Activated naive CD8-positive, alpha-beta T cell treated with anti-CD3 and anti-CD28 coated beads, Interleukin-2, amount 10 ng/mL, durations not matched to agents 7 days and 5 days (primary cell): Measurements from ENCODE around the gene FKBP8. TPM values are rescaled to one million over a fixed set of nuclear protein-coding genes. Genes with fewer than 3 reads are reported as not detected.

Experiments used
- ATAC-seq: fragments of 150-1000 bp; cut with Tn5 transposase; one replicate; pipeline ENCODE4 v1.10.0; 2021; ENCODE audit warnings: low read depth, moderate library complexity
- POLR2A ChIA-PET: fragments of 350-600 bp; sonication (Branson Sonifier 250); formaldehyde crosslinking; loops from one replicate; lab custom pipeline; 2021; ENCODE audit warnings: antibody characterized with exemption; lab: Charles Lee
- DNase-seq: peaks from one replicate; pipeline ENCODE4 v3.0.0; 2021
- H3K27ac Mint-ChIP-seq: one replicate; pipeline ENCODE4 v1.8.0; 2022; ENCODE audit warnings: mild to moderate bottlenecking, mixed read lengths
- H3K27me3 Mint-ChIP-seq: one replicate; pipeline ENCODE4 v1.8.0; 2022; ENCODE audit warnings: mild to moderate bottlenecking, moderate library complexity, mixed read lengths
- H3K36me3 Mint-ChIP-seq: one replicate; pipeline ENCODE4 v1.8.0; 2021; ENCODE audit warnings: mild to moderate bottlenecking, mixed read lengths
- H3K4me1 Mint-ChIP-seq: one replicate; pipeline ENCODE4 v1.8.0; 2021; ENCODE audit warnings: mixed read lengths
- H3K4me3 Mint-ChIP-seq: one replicate; pipeline ENCODE4 v1.8.0; 2022; ENCODE audit warnings: mild to moderate bottlenecking, moderate library complexity, mixed read lengths
- H3K9me3 Mint-ChIP-seq: one replicate; pipeline ENCODE4 v1.8.0; 2021; ENCODE audit warnings: mixed read lengths
- total RNA-seq, 2 experiments: library from RNA; stranded (reverse); gene quantifications; one replicate each; pipeline ENCODE4 v1.2.3, GENCODE V29; 2021

Gene FKBP8
- total RNA-seq, 2 experiments from 2014 or later, result 261 to 275 TPM

DNA sequence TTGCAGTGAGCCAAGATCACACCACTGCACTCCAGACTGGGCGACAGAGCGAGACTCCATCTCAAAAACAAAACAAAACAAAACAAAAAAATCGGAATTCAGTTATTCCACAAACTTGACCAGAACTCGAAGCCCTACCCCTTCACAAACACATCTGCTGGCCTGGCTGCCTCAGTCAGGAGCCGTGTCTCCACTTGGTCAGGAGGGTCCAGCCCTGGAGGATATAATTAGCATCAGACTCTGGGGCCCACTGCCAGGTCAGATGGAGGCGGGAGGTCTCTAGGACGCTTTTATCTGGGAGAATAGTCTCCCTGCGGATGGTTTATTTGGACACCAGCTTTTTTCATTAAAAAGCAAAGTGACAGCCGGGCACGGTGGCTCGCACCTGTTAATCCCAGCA lies 29.5 kb downstream of the FKBP8 start:
- Mint-ChIP-seq H3K27ac (no peak overlapping the region), H3K4me1 (peaks cover 1% of the 10 kb centered on the region), H3K9me3 (no peaks in the 10 kb centered on the region), H3K27me3 (no peaks in the 10 kb centered on the region), H3K36me3 (no peaks in the 10 kb centered on the region), H3K4me3 (no peak overlapping the region)
- POLR2A ChIA-PET, result interaction anchor here (0.7 kb wide), 1 partner anchor 10 kb away, joined by 4 read pairs; no protein-coding TSS in a partner anchor
- DNase-seq (no peak), ATAC-seq (no peak)

DNA sequence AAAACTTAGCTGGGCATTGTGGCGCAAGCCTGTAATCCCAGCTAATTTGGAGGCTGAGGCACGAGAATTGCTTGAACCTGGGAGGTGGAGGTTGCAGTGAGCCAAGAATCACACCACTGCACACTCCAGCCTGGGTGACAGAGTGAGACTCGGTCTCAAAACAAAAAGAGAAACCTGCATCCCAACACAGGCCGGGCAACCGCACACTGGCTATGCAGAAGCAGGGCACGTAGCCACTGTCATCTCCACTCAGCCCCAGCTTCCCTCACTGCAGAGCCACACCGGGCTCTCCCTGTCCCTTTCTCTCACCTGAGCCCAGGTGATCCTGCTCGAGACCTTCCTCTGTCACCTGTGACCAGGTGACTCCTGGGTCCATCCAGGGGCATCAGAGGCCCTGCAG lies 33.2 kb downstream of the FKBP8 start:
- Mint-ChIP-seq H3K9me3 (no peaks in the 10 kb centered on the region), H3K27me3 (no peaks in the 10 kb centered on the region), H3K4me3 (no peak overlapping the region), H3K27ac (no peak overlapping the region), H3K36me3 (no peaks in the 10 kb centered on the region), H3K4me1 (peaks cover 30% of the 10 kb centered on the region)
- POLR2A ChIA-PET, result interaction anchor here (1.2 kb wide), 1 partner anchor 47 kb away, joined by 3 read pairs; the partner anchor contains the start of gene KXD1
- no peak for ATAC-seq
- DNase-seq, result no peak

DNA sequence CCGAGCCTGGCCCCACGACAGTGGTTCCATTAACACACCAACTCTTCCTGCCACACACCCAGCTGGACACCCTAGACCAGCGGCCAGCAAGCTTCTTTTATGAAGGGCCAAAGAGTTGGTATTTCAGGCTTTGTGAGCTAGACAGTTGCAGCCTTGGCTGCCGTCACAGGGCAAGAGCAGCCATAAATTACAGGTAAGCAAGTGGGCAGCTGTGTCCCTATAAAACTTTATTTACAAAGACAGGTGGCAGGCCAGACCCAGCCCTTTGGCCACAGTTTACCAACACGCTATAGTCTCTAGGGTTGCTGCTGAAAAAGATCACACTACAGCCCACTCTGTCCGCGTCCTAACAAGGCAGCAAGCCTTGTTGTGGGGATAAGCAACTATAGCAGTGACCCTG lies 34.8 kb downstream of the FKBP8 start:
- Mint-ChIP-seq H3K4me3 (no peak overlapping the region), H3K27ac (no peak overlapping the region), H3K9me3 (no peaks in the 10 kb centered on the region), H3K36me3 (no peaks in the 10 kb centered on the region), H3K4me1 (peaks cover 39% of the 10 kb centered on the region), H3K27me3 (no peaks in the 10 kb centered on the region)
- DNase-seq (no peak), ATAC-seq (no peak)
- POLR2A ChIA-PET, result interaction anchor here (0.6 to 3.4 kb wide), 2 partner anchors 12 to 48 kb away, joined by 9 to 25 read pairs; no protein-coding TSS in a partner anchor

DNA sequence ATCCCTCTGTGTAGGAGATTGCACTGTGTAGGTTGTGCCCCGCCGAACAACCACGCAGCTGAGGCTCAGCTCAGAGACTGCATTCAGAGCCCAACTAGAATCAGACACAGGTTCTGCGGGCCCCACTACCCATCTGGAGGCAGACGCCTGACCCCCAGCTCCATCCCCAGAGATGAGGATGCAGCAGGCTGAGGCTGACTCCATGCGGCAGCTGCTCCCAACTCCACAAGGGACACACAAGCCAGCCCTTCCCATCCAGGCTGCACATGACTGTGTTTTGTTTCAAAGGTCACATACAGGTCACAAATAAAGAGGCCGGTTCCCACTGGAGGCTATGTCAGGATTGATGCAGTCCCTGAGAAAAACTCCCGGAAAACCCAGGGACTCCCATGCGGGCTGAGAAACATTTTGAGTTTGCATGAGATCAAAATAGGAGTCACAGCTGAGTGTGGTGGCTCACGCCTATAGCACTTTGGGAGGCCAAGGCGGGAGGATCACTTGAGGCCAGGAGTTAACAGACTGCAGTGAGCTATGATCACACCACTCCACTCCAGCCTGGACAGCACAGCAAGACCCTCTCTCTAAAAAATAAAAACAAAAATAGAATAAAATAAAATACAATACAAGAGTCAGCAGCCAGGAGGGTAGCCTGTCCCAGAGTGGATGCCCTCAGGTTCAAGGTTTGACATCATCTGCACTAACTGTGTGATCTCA lies 35.5 kb downstream of the FKBP8 start:
- peak overlapping the region; percentile 82 for H3K27ac Mint-ChIP-seq
- H3K4me1 Mint-ChIP-seq, result peaks cover 45% of the 10 kb centered on the region
- H3K9me3 Mint-ChIP-seq, result no peaks in the 10 kb centered on the region
- H3K4me3 Mint-ChIP-seq, result peak overlapping the region; percentile 43
- POLR2A ChIA-PET, result interaction anchor here (0.6 to 3.4 kb wide), 6 partner anchors 11 to 81 kb away, joined by 5 to 25 read pairs (median 10); partner anchors contain the start of genes ELL, REX1BD and UBA52
- ATAC-seq, result peak; percentile 10
- H3K27me3 Mint-ChIP-seq, result no peaks in the 10 kb centered on the region
- no peaks in the 10 kb centered on the region for H3K36me3 Mint-ChIP-seq
- DNase-seq, result no peak

- POLR2A ChIA-PET, result interaction anchor here (0.6 to 3.4 kb wide), 8 partner anchors 9 to 82 kb away, joined by 3 to 25 read pairs (median 5); partner anchors contain the start of genes ELL, REX1BD and UBA52
- Mint-ChIP-seq H3K36me3 (no peaks in the 10 kb centered on the region), H3K27ac (peak overlapping the region; percentile 82), H3K4me1 (peaks cover 49% of the 10 kb centered on the region), H3K4me3 (peak overlapping the region; percentile 43), H3K27me3 (no peaks in the 10 kb centered on the region), H3K9me3 (no peaks in the 10 kb centered on the region)
- DNase-seq (no peak), ATAC-seq (peak; percentile 69)
These were observed 36.2 kb downstream of the FKBP8 start for GRCh38 chr19:18507021-18507726.

DNA sequence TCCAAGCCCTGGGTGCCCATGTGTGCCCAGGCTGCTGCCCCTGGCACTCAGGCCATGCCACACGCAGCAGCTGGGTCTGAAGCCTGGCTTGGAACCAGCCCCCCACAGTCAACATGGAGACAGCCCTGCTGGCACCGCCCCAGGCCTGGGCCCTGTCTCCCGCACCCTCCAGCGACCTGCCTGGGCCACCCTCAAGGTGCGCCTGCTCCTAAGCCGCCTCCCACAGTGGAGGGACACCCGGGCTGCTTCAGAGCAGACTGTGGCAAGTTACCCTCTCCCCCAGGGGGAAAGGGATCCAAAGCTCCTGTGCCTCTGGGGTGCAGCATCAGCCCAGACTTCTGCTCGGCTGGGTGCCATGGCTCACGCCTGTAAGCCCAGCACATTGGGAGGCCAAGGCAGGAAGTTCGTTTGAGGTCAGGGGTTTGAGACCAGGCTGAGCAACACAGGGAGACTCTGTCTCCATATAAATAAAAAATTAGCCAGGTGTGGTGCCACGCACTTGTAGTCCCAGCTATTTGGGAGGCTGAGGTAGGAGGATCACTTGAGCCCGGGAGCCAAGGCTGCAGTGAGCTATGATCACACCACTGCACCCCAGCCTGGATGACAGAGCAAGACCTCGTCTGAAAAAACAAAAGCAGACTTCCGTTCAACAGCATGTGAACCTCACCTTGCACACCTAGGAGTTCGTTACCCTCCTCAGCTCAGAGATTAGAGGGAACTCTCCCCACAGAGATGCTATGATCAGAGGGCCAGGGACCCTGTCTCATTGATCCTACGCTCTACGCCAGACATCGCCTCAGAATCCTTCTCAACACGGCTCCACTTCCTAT lies 37.1 kb downstream of the FKBP8 start:
- Mint-ChIP-seq H3K27ac (peak overlapping the region; percentile 82), H3K4me1 (peaks cover 56% of the 10 kb centered on the region), H3K36me3 (no peaks in the 10 kb centered on the region), H3K27me3 (no peaks in the 10 kb centered on the region), H3K9me3 (no peaks in the 10 kb centered on the region), H3K4me3 (peak overlapping the region; percentile 43)
- POLR2A ChIA-PET, result interaction anchor here (0.6 to 3.4 kb wide), 7 partner anchors 8 to 65 kb away, joined by 3 to 25 read pairs (median 5); partner anchors contain the start of genes ELL and UBA52
- DNase-seq (no peak), ATAC-seq (peak; percentile 34)

- Mint-ChIP-seq H3K27ac (peak overlapping the region; percentile 82), H3K9me3 (no peaks in the 10 kb centered on the region), H3K4me3 (peak overlapping the region; percentile 61), H3K4me1 (peaks cover 66% of the 10 kb centered on the region), H3K27me3 (no peaks in the 10 kb centered on the region), H3K36me3 (no peaks in the 10 kb centered on the region)
- POLR2A ChIA-PET, result interaction anchor here (0.8 to 3.4 kb wide), 4 partner anchors 8 to 84 kb away, joined by 3 to 25 read pairs (median 6); partner anchors contain the start of gene ELL
- no peak for DNase-seq
- ATAC-seq, result no peak
These were observed 38.3 kb downstream of the FKBP8 start for GRCh38 chr19:18504886-18505610.

DNA sequence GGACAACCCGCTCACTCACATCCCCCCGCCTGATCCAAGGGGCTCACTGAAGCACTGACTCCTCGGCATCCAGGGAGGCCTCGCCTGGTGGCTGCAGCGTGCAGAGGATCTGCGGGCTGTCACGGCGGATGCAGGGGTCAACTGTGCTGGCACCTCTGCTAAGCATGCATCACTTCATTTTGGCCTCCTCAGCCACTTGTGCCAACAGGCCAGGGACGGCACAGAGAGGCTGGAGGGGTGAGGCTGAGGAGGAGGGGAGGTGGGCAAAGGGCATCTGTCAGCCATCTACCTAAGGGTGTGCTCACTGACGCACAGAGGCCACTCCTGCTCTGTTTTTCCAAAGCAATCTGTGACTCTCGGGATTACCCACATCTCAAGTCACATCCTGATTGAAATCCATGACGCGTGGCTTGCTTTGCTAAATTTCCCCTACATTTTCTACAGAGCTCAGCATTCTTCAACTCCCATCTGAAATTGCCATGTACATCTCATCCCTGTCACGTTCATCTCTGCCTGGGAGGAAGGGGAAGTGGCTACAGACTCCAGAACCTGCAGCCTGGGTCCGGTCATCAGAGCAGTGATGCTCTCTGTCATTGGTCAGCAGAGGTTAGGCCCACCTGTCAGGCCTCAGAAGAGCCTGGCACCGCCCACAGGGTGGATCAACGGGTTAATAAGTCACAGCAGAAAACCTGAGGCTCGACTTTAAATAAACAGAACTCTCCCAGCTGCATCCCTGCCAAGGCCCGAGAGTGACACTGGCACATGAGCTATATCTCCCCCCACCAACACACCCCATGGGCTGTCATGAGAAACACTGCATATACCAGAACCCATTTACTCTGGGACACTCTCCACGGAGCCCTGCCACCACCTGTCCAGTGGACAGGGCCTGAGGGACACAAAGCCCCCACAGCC lies 39.1 kb downstream of the FKBP8 start:
- no peak for ATAC-seq
- H3K27ac Mint-ChIP-seq, result no peak overlapping the region
- POLR2A ChIA-PET, result interaction anchor here (0.5 to 1.9 kb wide), 5 partner anchors 8 to 85 kb away, joined by 3 to 7 read pairs (median 4); partner anchors contain the start of genes ELL and UBA52

DNA sequence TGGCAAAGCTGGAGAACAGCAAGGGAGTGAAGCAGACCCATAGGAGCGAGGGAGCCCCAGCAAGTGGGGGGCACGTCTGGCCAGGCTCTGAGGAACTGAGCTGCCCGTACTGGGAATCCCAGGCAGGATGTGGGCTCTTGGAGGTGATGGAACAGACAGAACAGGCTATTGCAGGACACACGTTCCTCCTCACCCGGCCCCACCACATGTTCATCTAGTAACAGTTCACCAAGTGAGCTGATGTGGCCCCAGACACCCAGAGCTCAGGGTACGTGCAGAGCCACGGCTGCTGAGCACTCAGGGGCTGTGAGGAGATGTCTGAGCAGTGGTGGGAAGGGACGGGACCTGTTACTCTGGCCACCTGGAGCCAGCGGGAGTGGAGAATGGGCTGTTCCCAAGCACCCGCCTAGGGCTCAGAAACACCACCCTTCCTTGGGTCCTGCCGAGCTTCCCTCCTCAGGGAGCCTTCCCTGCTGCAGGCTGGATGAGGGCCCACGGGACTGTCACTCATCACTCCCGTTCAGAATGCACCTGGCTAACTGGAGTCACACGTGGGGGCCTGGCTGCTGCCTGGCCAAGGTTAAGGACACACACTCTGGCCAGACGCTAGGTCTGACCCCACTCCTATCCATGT lies 39.9 kb downstream of the FKBP8 start:
- no peaks in the 10 kb centered on the region for H3K36me3 Mint-ChIP-seq
- POLR2A ChIA-PET, result interaction anchor here (0.5 to 1.9 kb wide), 4 partner anchors 11 to 69 kb away, joined by 4 to 7 read pairs (median 6); partner anchors contain the start of genes ELL and UBA52

More for the DNA sequence above, 39.1 kb downstream of the FKBP8 start:
- Mint-ChIP-seq H3K36me3 (no peaks in the 10 kb centered on the region), H3K4me1 (peaks cover 73% of the 10 kb centered on the region), H3K4me3 (peak overlapping the region; percentile 13), H3K27me3 (no peaks in the 10 kb centered on the region), H3K9me3 (no peaks in the 10 kb centered on the region)
- DNase-seq, result no peak

DNA sequence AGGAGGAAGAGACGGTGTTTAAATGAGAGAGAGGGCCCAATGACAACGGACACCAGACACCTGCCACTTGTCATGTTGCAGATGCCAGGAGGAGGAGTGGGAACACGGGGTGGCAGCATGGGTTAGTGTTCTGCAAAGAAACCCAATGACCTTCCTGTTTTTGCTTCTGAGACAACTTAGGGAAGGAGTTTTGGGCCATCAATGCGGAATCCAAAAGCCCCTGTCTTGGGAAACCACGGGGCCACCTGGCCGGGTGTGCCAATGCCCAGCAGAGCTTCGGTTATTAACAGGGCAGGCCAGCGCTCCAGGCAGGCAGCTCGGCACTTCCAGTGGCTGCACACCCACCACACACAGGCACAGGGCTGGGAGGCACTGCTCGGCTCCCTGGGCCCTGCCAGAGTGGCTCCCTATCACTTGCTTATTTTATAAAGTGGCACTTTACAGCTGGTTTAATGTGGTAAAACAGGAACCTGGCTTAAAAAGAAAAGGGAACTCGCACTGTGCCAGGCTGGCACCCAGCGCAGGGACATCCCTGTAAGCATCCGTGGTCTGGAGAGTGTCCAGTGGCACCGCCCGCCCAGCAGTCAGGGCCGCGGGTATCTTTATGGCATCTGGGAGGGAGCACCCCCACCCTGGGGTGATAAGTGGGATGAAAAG lies 40.6 kb downstream of the FKBP8 start:
- DNase-seq (no peak), ATAC-seq (no peak)
- no peak overlapping the region for H3K4me3 Mint-ChIP-seq
- no peak overlapping the region for H3K27ac Mint-ChIP-seq
- H3K27me3 Mint-ChIP-seq, result no peaks in the 10 kb centered on the region
- H3K9me3 Mint-ChIP-seq, result no peaks in the 10 kb centered on the region
- POLR2A ChIA-PET, result interaction anchor here (1.4 to 1.5 kb wide), 2 partner anchors 21 to 69 kb away, joined by 4 to 7 read pairs; partner anchors contain the start of gene UBA52
- H3K4me1 Mint-ChIP-seq, result peaks cover 78% of the 10 kb centered on the region
- no peaks in the 10 kb centered on the region for H3K36me3 Mint-ChIP-seq

More for the DNA sequence above, 39.9 kb downstream of the FKBP8 start:
- H3K4me1 Mint-ChIP-seq, result peaks cover 78% of the 10 kb centered on the region
- H3K27me3 Mint-ChIP-seq, result no peaks in the 10 kb centered on the region
- H3K4me3 Mint-ChIP-seq, result no peak overlapping the region
- no peak for DNase-seq
- no peaks in the 10 kb centered on the region for H3K9me3 Mint-ChIP-seq
- no peak overlapping the region for H3K27ac Mint-ChIP-seq
- no peak for ATAC-seq
